ENCODE results near the gene PTGR2.
"Not testable (repeated sequence)": the region's sequence is repeated elsewhere in the genome, so short reads cannot be mapped to it uniquely, and the experiment has no call there.

Gene PTGR2

DNA sequence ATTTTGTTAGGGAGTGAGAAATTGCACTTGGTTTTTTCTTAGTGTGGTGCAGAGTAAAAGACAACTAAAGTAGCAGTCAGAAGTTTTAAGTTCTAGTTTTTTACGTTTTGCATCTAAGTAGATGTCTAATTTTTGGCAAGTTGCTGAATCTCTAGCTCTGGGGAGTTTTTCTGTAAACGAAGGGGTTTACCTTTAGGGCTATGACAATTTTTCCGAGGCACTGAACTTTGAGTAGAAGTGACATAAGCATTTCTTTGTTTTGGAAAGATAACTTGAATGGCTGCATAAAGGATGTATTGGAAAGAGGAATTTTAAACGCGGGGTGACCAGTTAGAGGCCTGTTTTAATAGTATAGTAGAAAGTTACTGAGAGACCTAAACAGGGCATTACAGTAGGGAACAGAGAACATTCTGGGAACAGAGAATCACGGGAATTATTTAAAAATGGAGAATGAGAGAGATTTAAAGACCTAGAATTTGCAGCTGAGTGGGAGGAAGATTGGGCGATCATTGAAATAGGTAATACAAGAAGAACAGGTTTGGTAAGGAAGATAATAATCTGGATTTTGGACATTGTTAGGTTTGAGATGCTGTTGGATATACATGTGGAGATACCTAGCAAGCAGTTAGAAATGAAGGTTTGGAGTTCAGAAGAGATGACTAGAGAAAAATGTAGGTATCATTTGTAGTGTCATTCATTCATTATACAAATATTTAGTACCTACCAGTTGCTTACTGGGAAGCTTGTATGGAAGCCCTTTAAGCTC is 36.2 kb downstream of the PTGR2 start:
- FAIRE-seq = no peak

DNA sequence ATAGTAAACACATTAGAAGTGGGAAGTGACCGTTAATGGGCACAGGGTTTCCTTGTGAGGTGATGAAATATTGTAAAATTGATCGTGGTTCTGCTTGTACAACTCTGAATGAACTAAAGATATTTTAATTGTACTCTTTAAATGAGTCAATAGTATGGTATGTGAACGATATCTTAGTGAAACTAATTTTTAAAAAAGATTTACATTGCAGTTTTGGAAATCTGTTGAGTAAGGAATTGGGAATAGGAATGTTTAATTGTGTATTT is 36.8 kb downstream of the PTGR2 start:
- FAIRE-seq = no peak

DNA sequence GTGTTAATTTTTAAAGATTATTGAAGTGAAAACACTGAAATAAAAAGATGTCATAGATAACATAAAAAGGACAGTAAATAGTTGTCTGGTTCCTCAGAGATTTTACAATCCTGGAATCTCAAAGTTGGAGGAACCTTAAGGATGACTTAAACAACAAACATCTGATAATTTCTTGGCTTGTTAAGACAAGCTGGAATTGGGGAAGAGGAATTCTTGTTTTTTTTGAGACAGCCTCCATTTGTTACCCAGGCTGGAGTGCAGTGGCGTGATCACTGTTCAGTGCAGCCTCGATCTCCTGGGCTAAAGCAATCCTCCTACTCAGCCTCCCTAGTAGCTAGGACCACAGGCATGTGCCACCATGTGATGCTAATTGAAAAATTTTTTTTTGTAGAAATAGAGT is 37.3 kb downstream of the PTGR2 start:
- no peak for FAIRE-seq

- FAIRE-seq = no peak
These were observed 37.7 kb downstream of the PTGR2 start for GRCh38 chr14:73889376-73889775.

DNA sequence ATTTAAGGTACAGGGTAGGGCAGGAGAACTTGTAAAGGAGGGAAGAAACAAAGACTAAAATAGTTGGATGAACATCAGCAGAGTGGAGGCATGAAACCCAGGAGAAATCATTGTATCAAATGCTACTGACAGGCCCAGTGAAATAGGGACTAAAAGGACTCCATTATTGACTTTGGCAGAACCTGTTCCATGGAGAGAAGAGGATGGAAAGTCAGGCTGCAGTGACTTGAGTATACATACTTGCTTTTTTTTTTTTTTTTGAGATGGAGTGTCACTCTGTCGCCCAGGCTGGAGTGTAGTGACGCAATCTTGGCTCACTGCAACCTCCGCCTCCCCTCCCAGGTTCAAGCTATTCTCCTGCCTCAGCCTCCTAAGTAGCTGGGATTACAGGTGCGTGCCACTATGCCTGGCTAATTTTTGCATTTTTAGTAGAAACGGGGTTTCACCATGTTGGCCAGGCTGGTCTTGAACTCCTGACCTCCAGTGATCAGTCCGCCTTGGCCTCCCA is 42.6 kb downstream of the PTGR2 start:
- FAIRE-seq = not testable (repeated sequence)

GRCh38 chr14:73895939-73896338 is 44.3 kb downstream of the PTGR2 start:
- no peak for FAIRE-seq

- FAIRE-seq = no peak
These were observed 44.9 kb downstream of the PTGR2 start for GRCh38 chr14:73896521-73896920.

DNA sequence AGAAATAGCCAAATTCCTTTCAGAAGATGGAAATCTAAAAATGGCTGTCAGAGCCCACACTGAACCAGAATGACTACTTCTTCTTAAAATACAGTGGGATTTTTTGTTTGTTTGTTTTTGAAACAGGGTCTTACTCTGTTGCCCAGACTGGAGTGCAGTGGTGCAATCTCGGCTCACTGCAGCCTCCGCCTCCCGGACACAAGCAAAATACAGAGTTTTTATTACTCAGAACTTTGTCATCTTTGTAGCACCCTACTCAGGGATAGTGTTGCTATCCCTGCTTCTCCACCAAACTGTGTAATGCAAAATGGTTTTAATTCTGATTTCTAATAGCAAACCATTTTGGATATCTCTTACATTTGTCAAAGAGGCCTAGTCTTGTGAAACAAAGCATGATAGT is 51.4 kb downstream of the PTGR2 start:
- FAIRE-seq = no peak

GRCh38 chr14:73909681-73910080 is 58.0 kb downstream of the PTGR2 start:
- FAIRE-seq = no peak

GRCh38 chr14:73913256-73913655 is 61.6 kb downstream of the PTGR2 start:
- no peak for FAIRE-seq

DNA sequence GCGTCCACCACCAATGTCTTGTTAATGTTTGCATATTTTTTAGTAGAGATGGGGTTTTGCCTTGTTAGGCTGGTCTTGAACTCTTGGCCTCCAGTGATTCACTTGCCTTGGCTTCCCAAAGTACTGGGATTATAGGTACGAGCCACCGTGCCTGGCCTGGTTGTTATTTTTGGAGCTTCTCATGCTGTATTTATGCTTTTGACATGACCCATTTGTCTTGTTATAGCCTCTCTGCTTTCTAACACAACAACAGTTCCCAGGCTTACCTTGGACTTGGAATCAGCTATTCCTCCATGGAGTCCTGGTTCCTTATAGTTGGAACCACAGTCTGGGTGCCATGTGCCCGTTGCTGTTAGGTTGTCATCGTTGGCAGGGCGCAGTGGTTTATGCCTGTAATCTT is 64.7 kb downstream of the PTGR2 start:
- FAIRE-seq = no peak

- not testable (repeated sequence) for FAIRE-seq
These were observed 67.8 kb downstream of the PTGR2 start for GRCh38 chr14:73919457-73919856.

- no peak for FAIRE-seq
These were observed 72.7 kb downstream of the PTGR2 start for GRCh38 chr14:73924337-73924736.
